ENCODE results near the gene SYNJ2.

SYNJ2 gene

GRCh38 chr6:158086504-158087223 lies 105.0 kb downstream of the SYNJ2 start:
- H3K4me3 ChIP-seq (ENCODE audit: low read length) = no peak overlapping the region
- no peak for DNase-seq (ENCODE audit: low read depth)
- no peak for TF ChIP-seq CTCF (IDR thresholded peaks at IDR 0.05; ENCODE audit: insufficient read depth, low read depth, low read length, missing control alignments)

DNA sequence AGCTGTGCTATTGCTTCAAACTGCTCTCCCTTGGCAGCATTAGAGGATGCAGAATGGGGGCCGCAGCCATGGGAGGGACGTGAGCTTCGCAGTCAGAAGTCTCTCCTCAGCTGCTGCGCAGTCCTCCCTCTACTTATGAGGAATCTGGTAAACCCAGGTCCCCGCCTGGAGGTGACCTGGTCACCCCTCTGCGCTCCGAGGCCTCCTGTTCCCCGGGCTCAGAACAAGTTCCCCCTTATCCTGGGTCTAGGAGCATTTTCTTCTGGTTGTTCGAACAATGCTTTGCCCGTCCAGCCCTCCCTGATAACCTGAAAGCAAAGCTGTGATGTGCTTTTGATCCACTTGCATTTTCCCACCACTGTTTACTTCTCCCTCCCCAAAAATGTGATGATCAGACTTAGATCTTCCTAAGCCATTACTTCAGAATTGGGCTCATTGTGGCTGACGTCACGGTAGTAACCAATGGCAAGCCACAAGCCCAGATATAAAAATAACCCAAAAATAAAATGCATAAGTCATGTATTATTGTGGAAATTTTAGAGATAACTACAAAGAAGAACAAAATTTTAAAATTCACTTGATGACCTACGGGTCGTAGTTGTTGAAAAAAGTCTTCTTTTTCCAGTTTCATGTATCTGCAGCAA lies 105.7 kb downstream of the SYNJ2 start:
- no peak overlapping the region for H3K4me3 ChIP-seq (ENCODE audit: low read length)
- DNase-seq (ENCODE audit: low read depth) = no peak
- no peak for TF ChIP-seq CTCF (IDR thresholded peaks at IDR 0.05; ENCODE audit: insufficient read depth, low read depth, low read length, missing control alignments)

DNA sequence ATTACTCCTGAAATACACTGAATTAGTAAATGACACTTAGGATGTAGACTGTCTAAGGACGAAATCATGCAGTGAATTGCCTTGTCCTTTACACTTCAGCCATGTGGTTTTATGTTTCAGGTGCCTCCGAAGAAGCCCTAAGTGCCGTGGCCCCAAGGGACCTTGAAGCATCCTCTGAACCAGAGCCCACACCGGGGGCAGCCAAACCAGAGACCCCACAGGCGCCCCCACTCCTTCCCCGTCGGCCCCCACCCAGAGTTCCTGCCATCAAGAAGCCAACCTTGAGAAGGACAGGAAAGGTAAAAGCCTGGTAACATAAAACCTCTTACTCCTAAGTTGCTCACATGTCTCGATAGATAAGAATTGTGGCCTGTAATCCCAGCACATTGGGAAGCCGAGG lies 111.1 kb downstream of the SYNJ2 start:
- no peak for TF ChIP-seq CTCF (IDR thresholded peaks at IDR 0.05; ENCODE audit: insufficient read depth, low read depth, low read length, missing control alignments)
- no peak for DNase-seq (ENCODE audit: low read depth)
- H3K4me3 ChIP-seq (ENCODE audit: low read length) = no peak overlapping the region

DNA sequence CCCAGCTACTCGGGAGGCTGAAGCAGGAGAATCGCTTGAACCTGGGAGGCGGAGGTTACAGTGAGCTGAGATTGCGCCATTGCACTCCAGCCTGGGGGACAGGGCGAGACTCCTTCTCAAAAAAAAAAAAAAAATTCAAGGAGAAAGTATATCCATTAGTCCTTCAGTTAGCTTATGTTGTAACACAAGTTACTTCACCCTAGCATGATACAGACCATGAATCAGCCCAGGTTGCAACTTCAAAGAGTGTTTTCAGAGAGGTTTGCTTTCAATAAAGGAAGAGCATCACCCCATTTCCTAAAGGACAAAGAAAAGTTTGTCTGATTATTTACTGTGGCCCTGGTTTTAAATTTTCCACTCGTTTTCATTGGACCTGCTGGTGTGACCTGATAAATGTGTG lies 113.4 kb downstream of the SYNJ2 start:
- no peak for TF ChIP-seq CTCF (IDR thresholded peaks at IDR 0.05; ENCODE audit: insufficient read depth, low read depth, low read length, missing control alignments)
- DNase-seq (ENCODE audit: low read depth) = peak; percentile 87
- H3K4me3 ChIP-seq (ENCODE audit: low read length) = no peak overlapping the region

DNA sequence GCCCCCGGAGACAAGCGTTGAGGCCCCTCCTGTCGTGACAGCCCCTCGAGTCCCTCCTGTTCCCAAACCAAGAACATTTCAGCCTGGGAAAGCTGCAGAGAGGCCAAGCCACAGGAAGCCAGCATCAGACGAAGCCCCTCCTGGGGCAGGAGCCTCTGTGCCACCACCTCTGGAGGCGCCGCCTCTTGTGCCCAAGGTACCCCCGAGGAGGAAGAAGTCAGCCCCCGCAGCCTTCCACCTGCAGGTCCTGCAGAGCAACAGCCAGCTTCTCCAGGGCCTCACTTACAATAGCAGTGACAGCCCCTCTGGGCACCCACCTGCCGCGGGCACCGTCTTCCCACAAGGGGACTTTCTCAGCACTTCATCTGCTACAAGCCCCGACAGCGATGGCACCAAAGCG lies 114.0 kb downstream of the SYNJ2 start:
- no peak for DNase-seq (ENCODE audit: low read depth)
- no peak for TF ChIP-seq CTCF (IDR thresholded peaks at IDR 0.05; ENCODE audit: insufficient read depth, low read depth, low read length, missing control alignments)
- H3K4me3 ChIP-seq (ENCODE audit: low read length) = no peak overlapping the region

- H3K4me3 ChIP-seq (ENCODE audit: low read length) = no peak overlapping the region
- no peak for DNase-seq (ENCODE audit: low read depth)
- TF ChIP-seq CTCF (IDR thresholded peaks at IDR 0.05; ENCODE audit: insufficient read depth, low read depth, low read length, missing control alignments) = no peak
Observed at GRCh38 chr6:158103228-158103627, 121.6 kb downstream of the SYNJ2 start.

DNA sequence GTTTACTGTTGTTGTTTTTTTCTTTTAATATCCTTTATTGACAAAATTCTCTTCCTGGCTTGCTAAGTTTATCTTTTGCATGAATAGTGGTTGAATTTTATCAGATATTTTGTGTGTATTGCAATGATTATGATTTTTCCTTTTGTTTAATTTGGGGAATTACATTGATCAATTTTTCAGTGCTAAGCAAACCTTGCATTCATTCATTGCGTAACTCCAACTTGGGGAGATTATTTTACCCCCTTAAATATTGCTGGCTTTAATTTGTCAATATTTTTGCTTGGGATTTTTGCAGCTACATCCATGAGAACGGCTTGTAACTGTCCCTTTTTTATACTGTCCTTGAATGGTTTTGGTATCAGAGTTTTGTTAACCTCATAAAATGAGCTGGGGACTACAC lies 123.0 kb downstream of the SYNJ2 start:
- no peak for TF ChIP-seq CTCF (IDR thresholded peaks at IDR 0.05; ENCODE audit: insufficient read depth, low read depth, low read length, missing control alignments)
- DNase-seq (ENCODE audit: low read depth) = no peak
- H3K4me3 ChIP-seq (ENCODE audit: low read length) = no peak overlapping the region
